Omental fat pad (tissue), 4 donors: ENCODE data around the gene ELF1. TPM values are rescaled to one million over a fixed set of nuclear protein-coding genes. Genes with fewer than 3 reads are reported as not detected.

Experiments used
- ATAC-seq: fragments of 150-250 bp; one replicate; pipeline ENCODE4 v1.9.1; 2016; ENCODE audit warnings: mild to moderate bottlenecking, moderate library complexity; ENCODE audit not compliant: low FRiP score
- DNase-seq: peaks from one replicate; pipeline ENCODE4 v3.0.0-alpha.2; 2019; ENCODE audit warnings: low spot score
- total RNA-seq, 4 donors: library from RNA; depleted of rRNA; stranded (reverse); fragments of >200 nt; gene quantifications; one replicate each; pipeline ENCODE4 v1.1.0, GENCODE V29; 2016
- TF ChIP-seq, protein P1 (sequence below), 3 donors: fragments of 450-650 bp; IDR thresholded peaks; one replicate each; pipeline ENCODE4 v1.5.1; 2016 to 2017; ENCODE audit warnings: antibody characterized with exemption in 3 of 3, mild to moderate bottlenecking in 3 of 3, moderate library complexity in 2 of 3

ELF1 gene
- total RNA-seq, 4 donors from 2014 or later: 87.4 to 107 (median 89.9) TPM

DNA sequence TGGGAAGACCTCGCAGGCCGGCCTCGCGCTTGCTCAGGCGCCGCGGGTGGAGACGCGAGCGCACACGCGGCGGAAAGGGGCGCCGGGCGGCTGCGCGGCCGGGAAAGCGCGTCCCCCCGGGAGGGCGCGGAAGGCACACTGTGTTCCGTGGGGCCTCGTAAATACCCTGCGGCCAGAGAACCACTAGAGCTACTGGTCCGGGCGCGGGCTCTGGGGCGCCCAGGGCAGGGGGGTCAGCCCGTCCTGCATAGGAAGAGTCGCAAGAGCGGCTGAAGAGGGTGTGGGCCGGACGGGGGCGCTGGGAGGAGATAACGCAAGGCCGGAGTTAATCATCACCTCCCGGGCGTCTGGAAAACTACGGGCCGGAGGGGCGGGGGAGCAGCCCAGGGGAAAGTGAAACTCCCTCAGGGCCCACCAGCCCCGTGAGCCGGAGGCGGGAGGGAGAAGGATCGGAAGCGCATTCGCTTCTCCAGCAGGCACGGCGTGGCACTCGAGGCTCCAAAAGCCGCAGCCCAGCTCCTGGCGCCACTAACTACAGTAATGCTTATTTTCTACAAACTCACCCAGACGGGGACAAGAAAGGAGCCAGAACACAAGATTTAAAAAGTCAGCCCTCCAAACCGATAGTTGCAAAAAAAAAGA is 41.1 kb upstream of the ELF1 start:
- TF ChIP-seq, protein P1, sequence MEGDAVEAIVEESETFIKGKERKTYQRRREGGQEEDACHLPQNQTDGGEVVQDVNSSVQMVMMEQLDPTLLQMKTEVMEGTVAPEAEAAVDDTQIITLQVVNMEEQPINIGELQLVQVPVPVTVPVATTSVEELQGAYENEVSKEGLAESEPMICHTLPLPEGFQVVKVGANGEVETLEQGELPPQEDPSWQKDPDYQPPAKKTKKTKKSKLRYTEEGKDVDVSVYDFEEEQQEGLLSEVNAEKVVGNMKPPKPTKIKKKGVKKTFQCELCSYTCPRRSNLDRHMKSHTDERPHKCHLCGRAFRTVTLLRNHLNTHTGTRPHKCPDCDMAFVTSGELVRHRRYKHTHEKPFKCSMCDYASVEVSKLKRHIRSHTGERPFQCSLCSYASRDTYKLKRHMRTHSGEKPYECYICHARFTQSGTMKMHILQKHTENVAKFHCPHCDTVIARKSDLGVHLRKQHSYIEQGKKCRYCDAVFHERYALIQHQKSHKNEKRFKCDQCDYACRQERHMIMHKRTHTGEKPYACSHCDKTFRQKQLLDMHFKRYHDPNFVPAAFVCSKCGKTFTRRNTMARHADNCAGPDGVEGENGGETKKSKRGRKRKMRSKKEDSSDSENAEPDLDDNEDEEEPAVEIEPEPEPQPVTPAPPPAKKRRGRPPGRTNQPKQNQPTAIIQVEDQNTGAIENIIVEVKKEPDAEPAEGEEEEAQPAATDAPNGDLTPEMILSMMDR (IDR thresholded peaks at IDR 0.05): no peak
- ATAC-seq: peak; percentile 78
- DNase-seq: peak; percentile 79

DNA sequence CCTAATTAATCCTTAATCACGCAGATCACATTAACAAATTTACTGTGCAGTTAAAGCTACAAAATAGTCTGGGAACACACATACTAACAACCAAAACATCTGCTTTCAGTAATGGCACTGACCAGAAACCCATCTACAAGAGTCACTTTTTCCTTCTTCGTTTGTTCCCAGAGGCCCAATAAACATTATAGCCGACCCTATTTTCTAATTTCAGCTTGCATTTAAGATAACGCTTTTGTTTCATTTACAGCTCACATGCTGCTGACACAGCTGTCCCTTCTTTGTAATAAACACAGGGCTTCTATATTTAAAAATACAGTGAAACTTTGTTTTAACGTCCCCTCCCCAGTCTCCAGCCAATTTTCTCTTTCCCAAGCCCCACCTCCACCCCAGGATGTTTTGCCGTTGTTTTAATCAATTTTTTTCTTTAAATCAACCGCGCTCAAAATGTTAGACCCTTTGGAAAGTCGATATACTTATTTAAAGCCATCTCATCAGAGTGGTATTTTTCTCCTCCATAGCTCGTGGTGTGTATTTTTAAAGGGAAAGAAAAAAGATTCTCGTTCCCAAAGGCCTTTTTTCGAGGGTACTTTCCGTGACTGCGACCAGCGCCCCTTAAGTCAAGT is 40.5 kb upstream of the ELF1 start:
- ATAC-seq (no peak), DNase-seq (no peak)
- TF ChIP-seq, protein P1 (IDR thresholded peaks at IDR 0.05): no peak

DNA sequence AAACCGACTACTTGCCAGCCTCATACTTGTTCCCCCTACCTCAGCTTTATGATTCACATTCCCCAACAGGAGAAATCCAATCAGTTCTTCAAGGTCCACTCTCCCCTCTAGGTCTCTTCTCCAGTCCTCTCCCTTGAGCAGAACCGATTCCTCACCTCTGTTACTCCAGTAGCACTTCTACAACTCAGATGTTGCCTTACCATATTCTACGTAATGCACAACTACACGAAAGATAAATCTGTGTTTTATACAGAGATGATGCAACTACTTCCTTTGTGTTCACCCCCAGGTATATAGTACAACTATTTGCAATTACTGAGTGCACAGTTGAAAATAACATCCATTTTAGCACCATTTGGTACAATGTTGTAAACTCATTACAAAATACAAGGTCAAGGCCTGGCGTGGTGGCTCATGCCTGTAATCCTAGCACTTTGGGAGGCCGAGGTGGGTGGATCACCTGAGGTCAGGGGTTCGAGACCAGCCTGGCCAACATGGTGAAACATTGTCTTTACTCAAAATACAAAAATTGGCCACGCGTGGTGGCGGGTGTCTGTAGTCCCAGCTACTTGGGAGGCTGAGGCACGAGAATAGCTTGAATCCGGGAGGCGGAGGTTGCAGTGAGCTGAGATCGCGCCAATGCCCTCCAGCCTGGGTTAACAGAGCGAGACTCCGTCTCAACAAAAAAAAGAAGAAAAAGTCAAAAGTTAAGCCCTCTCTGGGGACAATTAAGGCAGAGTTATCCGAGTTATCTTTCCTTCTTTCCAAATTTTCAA is 39.4 kb upstream of the ELF1 start:
- TF ChIP-seq, protein P1 (IDR thresholded peaks at IDR 0.05): no peak
- ATAC-seq (no peak), DNase-seq (no peak)

DNA sequence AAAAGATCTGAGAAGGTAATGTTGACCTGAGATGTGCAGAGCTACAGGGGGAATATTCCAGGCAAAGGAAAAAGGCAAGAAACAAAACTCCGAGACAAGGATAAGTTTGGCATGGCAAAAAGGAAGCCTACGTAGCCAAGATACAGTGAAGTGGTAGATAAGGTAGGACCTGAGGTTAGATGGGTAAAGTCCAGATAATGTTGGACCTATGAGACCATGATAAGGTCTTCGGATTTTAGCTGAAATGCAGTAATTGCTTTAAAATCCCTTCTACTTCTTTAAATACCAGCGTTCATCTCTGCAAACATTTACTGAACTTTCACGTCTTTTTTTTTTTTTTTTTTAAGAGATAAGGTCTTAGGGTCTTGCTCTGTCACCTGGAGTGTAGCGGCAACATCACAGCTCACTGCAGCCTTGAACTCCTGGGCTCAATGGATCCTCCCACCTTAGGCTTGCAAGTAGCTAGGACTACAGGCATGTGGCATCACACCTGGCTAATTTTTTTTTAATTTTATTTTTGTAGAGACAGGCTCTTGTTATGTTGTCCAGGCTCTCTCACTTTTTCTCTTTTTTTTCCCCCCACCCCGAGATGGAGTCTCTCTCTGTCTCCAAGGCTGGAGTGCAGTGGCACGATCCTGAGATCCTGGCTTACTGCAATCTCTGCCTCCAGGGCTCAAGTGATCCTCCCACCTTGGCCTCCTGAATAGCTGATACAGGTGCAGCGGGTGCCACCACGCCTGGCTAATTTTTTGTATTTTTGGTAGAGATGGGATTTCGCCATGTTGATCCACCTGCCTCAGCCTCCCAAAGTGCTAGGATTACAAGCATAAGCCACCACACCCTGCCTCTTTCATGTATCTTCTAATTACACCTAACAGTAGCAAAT is 38.0 kb upstream of the ELF1 start:
- DNase-seq (no peak), ATAC-seq (no peak)
- TF ChIP-seq, protein P1 (IDR thresholded peaks at IDR 0.05): no peak

DNA sequence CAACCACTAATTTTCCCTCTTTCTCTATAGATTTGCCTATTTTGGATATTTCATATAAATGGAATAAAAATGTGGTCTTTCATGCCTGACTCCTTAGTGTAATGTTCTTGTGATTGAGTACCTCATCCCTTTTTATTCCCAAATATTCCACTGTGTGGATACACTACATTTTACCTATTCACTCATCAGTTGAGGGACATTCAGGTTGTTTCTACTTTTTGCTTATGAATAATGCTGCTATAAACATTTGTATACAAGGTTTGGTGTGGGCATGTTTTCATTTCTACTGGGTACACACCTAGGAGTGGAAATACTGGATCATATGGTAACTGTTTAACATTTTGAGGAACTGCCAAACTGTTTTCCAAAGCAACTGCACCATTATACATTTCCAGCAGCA is 37.1 kb upstream of the ELF1 start:
- TF ChIP-seq, protein P1 (IDR thresholded peaks at IDR 0.05): no peak
- DNase-seq (no peak), ATAC-seq (no peak)

DNA sequence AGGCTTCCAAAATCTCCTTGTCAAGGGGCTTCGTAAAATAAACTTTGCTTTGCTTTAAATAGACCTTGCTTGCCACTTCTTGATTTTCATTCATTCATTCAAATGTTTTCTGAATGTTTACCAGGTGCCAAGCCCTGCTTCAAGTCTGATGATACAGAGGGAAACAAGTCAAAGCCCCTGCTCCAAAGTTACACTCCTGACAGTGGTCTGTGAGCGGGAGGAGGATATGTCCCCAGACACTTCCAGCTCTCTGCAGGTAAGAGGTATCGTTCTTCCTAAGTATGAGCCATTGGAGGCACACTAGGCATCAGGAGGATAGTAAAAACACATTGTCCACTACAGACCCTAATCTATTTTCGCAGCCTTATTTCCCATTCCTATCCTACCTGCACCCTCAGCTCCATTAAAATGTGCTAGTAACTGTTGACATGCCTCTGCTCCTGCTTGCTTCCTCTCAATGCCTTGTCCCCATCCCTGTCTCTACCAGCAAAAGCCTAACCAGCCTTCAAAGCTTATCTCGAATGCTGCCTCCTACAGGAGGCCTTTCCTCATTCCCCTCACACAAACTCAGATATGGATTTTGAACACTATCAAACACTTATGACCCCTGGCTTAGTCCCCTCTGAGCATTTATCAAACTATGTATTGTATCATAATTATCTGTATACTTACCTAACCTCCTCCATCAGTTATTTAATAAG is 36.0 kb upstream of the ELF1 start:
- DNase-seq (no peak), ATAC-seq (no peak)
- TF ChIP-seq, protein P1 (IDR thresholded peaks at IDR 0.05): no peak
